ENCODE results near the gene RELT.

RELT gene

DNA sequence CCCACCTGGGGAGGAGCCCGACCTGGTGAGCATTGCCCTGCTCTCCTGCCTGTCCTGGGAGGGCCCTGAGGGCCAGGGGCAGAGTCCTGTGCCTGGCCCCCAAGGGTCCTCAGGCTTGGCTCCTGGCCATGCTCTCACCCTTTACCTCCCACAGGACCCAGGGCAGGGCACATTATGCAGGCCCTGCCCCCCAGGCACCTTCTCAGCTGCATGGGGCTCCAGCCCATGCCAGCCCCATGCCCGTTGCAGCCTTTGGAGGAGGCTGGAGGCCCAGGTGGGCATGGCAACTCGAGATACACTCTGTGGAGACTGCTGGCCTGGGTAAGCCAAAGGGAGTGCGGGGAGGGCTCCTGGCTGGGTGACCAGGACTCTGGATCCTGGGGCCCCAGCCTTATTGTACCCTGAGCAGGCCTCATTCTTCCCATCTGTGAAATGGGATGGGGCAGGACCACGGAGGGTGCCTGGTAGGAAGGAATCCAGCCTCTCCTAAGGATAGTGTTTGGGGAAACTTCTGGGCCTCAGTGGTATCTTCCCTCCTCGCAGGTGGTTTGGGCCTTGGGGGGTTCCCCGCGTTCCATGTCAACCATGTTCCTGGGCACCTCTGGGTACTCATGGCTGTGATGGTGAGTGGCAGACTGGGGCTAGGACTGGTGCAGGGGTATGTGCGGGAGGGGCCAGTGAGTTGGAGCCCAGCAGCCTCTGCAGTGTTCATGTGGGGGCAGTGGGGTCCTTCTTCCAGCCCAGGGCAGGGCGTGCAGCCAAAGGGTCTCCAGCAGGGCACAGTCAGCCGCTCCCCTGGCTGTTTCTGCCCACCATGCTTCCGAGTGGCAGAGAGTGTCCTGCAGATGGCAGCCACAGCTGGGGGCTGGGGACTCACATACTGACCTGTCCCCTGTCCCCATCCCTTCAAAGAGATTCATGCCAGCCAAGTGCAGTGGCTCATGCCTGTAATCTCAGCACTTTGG lies 14.7 kb downstream of the RELT start:
- no peak overlapping the region for H3K27ac ChIP-seq
- H3K4me3 ChIP-seq: no peak overlapping the region
- DNase-seq (ENCODE audit: low spot score): no peak
- TF ChIP-seq, protein P1, sequence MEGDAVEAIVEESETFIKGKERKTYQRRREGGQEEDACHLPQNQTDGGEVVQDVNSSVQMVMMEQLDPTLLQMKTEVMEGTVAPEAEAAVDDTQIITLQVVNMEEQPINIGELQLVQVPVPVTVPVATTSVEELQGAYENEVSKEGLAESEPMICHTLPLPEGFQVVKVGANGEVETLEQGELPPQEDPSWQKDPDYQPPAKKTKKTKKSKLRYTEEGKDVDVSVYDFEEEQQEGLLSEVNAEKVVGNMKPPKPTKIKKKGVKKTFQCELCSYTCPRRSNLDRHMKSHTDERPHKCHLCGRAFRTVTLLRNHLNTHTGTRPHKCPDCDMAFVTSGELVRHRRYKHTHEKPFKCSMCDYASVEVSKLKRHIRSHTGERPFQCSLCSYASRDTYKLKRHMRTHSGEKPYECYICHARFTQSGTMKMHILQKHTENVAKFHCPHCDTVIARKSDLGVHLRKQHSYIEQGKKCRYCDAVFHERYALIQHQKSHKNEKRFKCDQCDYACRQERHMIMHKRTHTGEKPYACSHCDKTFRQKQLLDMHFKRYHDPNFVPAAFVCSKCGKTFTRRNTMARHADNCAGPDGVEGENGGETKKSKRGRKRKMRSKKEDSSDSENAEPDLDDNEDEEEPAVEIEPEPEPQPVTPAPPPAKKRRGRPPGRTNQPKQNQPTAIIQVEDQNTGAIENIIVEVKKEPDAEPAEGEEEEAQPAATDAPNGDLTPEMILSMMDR (IDR thresholded peaks at IDR 0.05): no peak

DNA sequence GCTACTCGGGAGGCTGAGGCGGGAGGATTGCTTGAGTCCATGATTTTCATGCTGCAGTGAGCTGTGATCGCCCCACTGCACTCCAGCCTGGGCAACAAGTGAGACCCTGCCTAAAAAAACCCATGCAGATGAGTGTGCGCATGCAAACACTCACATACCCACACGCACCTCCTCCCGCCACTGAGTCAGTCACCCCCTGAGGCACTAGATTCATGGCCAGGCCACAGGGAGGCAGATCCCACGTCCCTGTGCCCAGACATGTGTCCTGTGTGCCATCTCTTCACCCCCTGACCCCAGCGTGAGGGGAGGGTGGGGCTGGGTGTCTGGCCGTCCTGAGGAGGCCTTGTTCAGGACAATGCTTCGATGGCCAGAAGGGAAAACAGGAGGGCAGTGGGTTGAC lies 15.5 kb downstream of the RELT start:
- DNase-seq (ENCODE audit: low spot score): no peak
- Histone ChIP-seq H3K4me3 (no peak overlapping the region), H3K27ac (no peak overlapping the region)
- TF ChIP-seq, protein P1 (IDR thresholded peaks at IDR 0.05): no peak

GRCh38 chr11:73392108-73393010 lies 16.2 kb downstream of the RELT start:
- Histone ChIP-seq H3K4me3 (no peak overlapping the region), H3K27ac (no peak overlapping the region)
- DNase-seq (ENCODE audit: low spot score): no peak
- TF ChIP-seq, protein P1 (IDR thresholded peaks at IDR 0.05): no peak

GRCh38 chr11:73393011-73393380 lies 16.8 kb downstream of the RELT start:
- Histone ChIP-seq H3K27ac (no peak overlapping the region), H3K4me3 (no peak overlapping the region)
- TF ChIP-seq, protein P1 (IDR thresholded peaks at IDR 0.05): no peak
- DNase-seq (ENCODE audit: low spot score): no peak

DNA sequence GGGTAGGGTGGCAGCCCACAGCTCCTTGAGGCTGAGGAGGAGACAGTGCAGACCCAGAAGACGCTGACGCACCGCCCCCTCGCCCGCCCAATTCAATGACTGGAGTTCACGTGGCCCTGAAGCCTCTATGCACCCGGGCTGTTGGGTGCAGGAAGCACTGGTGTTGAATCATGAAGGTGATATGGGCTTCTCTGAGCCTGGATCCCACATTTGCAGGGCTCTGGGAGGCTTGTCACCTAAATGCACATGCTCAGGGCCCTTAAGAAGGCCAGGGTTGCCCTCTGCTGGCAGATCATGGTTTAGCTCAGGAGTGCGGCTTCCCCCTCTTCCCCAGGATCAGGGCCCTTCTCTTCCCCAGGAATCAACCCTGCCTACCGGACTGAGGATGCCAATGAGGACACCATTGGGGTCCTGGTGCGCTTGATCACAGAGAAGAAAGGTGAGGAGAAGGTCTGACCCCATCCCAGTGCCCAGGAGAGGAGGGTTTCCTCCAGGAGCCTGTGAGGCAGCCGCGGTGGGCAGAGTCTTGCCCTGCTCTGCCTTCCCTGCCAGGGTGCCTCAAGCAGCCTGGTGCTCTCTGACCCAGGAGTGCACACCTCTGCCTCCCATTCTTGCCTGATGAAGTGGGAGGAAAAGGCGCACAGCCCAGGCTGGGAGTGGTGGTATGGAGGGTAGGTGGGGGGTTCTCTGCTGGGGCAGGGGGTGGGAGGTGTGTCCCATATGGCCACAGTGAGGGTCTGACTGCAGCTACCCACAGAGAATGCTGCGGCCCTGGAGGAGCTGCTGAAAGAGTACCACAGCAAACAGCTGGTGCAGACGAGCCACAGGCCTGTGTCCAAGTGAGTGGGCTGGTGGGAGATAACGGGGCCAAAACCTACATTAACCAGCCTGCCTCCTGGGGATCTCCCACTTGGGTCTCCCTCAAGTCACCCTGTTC lies 17.5 kb downstream of the RELT start:
- Histone ChIP-seq H3K27ac (no peak overlapping the region), H3K4me3 (no peak overlapping the region)
- no peak for DNase-seq (ENCODE audit: low spot score)
- TF ChIP-seq, protein P1 (IDR thresholded peaks at IDR 0.05): peak; percentile 66

All from coronary artery (tissue), 2 donors.